Stimulated activated CD8-positive, alpha-beta memory T cell treated with anti-CD3 and anti-CD28 coated beads, Interleukin-7, amount 100 ng/mL, for 24 hours (primary cell): ENCODE data around the gene ZFP28.

Experiments
- DNase-seq: peaks from one replicate; pipeline ENCODE4 v3.0.0-alpha.2; 2020; ENCODE audit warnings: low read depth

Gene ZFP28

GRCh38 chr19:56538761-56539263 lies at the start of gene ZFP28:
Gene ZFP28 (plus strand): TSS chr19:56538948. CDS start chr19:56539019, 71 bp downstream.
- peak; percentile 48 for DNase-seq

DNA sequence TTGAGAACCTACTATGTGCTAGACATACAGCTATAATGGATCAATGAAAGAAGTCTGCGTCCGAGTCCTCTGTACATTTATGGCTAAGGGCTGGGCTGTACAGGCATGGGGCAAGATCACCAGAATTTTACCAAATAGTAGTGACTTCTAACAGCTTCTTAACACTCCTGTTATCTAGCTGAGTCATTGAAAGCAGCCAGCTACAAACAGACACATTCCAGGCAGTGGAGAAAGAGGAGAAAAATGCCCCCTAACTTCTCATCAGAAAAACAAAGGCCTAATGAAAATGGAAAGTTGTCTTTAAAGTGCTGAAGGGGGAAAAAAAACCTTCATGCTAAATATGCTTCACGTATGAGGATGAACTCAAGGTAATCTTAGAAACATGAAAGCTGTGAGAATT lies 47.3 kb upstream of the ZFP28 start:
- no peak for DNase-seq

DNA sequence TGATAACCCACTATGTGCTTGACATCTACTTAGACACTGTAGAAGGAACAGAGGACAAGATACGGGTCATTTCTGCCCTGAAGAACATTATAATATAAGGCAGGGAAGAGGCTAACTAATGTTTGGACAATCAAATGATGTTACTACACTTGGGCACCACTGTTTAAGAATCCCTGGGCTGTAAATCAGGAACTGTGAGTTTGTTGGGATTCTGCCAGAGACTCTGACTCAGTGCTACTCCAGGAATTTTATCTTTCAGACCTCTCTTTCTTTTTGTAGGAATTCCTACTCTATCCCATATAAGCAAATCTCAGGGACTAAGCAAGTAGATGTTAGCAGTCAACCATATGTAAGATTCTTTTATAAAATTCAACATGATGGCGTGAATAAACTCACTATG lies 34.2 kb upstream of the ZFP28 start:
- DNase-seq = no peak

DNA sequence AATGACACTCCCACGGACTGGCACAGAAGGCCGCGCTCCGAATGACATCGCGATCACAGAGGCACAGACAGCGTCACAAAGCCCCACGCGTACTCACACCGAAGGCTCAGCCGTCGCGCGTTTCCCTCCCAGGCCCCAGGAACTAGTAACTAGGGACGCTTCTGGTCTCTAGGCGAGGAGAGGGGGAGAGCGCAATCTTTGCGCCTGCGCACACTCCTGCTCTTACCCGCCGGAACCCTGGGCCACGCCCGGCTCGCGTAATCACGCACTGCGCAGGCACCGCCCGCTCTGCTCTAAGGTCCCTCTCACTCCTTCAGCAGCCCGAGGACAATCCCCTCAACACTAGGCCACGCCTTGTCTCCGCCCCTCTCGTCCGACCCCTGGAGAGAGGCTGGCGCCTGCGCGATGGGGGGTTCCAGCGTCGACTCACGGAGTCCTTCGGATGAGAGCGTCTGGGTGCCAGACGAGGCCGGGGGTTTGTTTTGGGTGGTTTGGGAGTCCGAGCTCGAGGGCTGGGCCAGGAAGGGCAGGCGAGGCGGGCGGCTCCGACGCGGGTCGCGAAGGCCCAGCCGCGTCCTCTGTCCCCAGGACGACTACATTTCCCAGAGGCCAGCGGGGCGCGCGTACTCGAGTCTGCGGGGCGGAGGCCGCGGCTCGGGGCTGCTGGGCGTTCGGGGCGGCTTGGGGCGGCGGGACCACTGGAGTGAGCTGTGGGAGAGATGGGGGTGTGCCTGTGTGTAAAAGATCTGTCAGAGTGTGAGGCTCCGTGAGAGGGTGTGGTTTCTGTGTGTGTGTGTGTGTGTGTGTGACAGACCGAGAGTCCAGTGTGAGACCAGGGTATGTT lies 31.1 kb upstream of the ZFP28 start, which contains the start of gene ZNF471:
TSS of gene ZNF471 (plus strand) at position 410 of the 844 bp plus-strand sequence. CDS start 3,717 bp downstream, outside the sequence.
- peak; percentile 61 for DNase-seq

GRCh38 chr19:56508290-56508778 lies 30.4 kb upstream of the ZFP28 start:
- DNase-seq = no peak

GRCh38 chr19:56525214-56525860 lies 13.4 kb upstream of the ZFP28 start:
- no peak for DNase-seq

DNA sequence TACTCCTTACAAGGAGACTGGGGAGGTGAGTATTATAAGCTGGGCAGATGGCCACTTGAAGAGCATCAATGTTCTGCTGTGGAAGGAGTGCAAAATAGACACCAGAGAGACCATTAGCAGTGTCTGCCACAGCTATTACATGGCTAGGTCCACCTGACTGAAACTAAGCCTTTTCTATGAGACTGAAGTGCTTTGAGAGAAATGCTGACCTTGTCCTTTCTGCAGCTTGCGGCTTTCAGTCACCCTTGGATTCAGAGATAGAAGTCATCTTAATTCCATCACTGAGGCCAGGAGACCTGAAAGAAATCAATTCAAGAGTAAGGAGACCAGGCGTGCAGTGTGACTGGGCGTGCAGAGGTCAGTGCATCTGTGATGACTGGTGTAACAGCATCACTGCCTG lies 1.3 kb upstream of the ZFP28 start:
- no peak for DNase-seq

- DNase-seq = peak; percentile 81
Measured at GRCh38 chr19:56538254-56538760, 441 bp upstream of the ZFP28 start.

DNA sequence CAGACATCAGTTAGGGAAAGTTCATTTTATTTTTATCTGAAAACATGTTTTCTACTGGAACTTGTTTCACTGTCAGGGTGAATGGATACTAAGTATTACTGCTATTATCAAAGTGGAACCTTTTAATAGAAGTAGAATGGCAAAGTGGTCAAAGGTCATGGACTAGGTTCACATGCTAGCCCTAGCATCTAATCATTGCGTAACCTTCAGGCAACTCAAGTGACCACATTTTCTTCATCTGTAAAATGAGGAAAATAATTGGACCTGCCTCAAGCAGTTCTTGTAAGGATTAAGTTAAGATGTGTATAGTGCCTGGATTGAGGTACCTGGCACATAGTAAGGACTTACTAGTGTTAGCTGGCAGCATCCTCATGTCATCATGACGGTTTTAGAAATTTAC lies 5.0 kb downstream of the ZFP28 start:
- DNase-seq = no peak

DNA sequence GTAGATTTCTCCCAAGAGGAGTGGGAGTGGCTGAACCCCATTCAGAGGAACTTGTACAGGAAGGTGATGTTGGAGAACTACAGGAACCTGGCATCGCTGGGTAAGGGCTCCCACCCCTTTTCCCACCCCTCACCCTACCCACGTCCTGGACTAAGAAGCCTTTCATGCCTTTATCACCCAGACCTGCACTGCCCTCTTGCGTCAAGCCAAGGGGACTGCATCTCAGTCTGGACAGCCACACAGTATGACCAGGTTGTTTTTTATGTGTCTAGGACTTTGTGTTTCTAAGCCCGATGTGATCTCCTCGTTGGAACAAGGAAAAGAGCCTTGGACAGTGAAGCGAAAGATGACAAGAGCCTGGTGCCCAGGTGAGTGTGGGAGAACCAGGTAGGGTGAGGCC lies 8.8 kb downstream of the ZFP28 start:
- DNase-seq = no peak

DNA sequence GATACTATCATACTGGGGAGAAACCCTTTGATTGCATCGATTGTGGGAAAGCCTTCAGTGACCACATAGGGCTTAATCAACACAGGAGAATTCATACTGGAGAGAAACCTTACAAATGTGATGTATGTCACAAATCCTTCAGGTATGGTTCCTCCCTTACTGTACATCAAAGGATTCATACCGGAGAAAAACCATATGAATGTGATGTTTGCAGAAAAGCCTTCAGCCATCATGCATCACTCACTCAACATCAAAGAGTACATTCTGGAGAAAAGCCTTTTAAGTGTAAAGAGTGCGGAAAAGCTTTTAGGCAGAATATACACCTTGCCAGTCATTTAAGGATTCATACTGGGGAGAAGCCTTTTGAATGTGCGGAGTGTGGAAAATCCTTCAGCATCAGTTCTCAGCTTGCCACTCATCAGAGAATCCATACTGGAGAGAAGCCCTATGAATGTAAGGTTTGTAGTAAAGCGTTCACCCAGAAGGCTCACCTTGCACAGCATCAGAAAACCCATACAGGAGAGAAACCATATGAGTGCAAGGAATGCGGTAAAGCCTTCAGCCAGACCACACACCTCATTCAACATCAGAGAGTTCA lies 15.6 kb downstream of the ZFP28 start:
- DNase-seq = no peak

DNA sequence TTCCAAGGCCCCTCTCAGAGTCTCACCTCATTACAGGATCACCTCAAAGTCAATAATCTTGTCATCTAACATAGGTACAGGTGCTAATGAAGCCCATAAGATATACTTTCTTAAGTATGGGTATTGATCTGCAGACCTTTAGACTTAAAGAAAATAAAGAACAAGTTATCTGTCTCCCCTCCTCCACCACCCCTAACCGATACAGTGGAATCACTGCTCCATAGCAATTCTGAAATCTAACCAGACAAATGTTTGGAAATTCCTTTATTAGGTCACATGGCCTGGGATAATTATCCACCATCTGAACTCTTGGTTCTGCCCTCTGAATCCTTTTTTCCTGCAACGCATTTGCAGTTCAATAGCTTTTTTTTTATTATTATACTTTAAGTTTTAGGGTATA lies 24.0 kb downstream of the ZFP28 start:
- DNase-seq = no peak

DNA sequence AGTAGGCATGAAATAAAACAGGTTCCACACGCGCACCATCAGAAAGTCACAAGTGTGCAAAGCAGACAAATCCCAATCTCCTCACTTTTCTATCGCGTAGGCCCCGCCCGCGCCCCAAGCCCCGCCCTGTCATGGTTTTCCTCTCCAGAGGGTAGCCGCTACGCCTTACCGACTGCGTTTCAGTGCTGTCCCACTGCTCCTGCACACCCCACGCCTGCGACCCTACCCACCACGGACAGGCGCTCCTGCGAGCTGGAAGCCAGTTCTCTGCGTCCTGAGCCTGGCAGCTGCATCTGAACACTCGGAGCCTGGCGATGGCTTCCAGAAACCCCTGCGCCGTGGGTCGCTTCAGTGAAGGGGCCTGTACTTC lies 28.1 kb downstream of the ZFP28 start:
- peak; percentile 8 for DNase-seq

DNA sequence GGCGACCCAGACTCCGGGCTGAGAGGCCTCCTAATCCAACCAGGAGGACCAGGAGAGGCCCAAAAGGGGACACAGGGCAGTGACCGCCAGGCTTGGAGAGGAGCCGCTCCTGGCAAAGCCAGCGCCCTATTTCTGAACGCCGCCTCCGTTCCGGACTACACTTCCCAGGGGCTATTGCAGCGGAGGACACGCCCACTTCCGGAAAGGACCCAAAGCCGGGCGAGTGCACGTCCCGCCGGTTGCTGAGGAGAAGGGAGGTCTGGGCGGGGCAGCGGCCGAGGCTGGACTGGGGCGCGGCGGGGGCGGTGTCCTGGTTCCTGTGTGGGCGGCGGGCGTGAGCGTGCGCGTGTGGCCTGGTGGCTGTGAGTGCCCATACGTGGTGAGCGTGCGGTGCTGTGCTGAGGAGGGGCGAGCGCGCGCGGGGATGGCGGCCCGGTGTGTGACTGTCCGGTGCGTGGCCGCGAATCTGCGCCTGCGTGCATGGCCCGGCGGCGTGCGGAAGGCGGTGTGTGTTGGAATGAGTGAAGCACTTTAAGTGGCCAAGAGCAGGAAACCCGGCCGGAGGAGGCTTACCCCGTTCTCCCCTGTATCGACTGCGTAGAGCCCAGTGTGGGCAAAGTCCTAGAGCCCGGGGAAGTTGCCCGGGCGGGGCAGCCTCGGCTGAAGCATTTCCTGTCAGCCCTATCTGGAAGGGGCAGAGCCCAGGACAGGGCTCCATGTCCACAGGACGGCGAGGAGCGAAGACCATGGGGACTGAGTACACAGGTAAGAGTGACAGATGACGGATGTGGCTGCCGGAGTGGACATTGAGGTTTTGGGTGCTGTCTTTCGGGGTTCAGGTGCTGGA lies 28.7 kb downstream of the ZFP28 start, which contains the start of gene ZNF470:
TSS of gene ZNF470 (plus strand) at position 195 of the 847 bp plus-strand sequence. CDS start 2,844 bp downstream, outside the sequence.
- DNase-seq = peak; percentile 81

DNA sequence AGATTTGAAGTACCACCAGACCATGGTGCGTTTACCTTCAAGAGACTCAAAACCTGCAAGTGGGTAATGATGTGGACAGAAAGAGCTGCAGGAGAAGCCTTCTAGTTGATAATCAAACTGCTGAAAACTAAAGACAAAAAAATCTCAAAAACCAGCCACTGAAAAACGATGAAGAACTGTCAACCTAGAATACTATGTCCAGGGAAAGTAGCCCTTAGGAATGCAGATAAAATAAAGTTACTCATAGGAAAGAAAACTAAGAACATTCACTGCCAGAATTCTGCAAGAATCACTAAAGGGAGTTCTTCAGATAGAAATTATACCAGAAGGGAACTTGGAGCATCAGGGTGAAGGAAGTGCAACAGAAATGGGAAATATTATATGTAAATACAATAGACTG lies 33.8 kb downstream of the ZFP28 start:
- no peak for DNase-seq

DNA sequence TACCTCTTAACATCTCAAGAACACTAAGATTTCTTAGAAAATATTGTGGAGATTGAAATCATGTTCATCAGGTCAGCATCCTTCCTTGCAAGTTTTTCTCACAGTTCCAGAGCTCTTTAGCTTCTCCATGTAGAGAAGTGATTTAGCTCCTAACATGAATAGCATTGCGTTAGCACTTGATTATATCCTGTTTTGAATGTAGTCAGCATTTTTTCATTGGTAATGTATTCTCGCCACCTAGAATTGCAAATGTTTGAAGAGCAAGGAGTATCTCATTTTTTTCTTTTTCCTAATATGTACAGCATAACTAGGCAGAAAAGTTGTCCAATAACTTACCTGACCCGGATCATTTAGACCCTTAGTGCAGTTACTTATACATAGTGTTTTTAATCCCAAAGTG lies 35.2 kb downstream of the ZFP28 start:
- DNase-seq = no peak

DNA sequence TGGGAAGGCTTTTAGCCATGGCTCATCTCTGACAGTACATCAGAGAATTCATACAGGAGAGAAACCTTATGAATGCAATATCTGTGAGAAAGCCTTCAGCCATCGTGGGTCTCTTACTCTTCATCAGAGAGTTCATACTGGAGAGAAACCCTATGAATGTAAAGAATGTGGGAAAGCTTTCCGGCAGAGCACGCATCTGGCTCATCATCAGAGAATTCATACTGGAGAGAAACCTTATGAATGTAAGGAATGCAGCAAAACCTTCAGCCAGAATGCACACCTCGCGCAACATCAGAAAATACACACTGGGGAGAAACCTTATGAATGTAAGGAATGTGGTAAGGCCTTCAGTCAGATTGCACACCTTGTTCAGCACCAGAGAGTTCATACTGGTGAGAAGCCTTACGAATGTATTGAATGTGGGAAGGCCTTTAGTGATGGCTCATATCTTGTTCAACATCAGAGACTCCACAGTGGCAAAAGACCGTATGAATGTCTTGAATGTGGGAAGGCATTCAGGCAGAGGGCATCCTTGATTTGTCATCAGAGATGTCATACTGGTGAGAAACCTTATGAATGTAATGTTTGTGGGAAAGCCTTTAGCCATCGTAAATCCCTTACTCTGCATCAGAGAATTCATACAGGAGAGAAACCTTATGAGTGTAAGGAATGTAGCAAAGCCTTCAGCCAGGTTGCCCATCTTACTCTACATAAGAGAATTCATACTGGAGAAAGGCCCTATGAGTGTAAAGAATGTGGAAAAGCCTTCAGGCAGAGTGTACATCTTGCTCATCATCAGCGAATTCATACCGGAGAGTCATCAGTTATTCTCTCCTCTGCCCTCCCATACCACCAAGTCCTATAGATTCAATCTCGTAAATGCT lies 39.2 kb downstream of the ZFP28 start:
- DNase-seq = no peak

GRCh38 chr19:56594446-56594782 lies 55.7 kb downstream of the ZFP28 start:
- no peak for DNase-seq

GRCh38 chr19:56594783-56595547 lies 56.2 kb downstream of the ZFP28 start, which contains the start of gene ZNF71:
Gene ZNF71 (plus strand): TSS chr19:56595302. CDS start chr19:56601559, 6,257 bp downstream.
- DNase-seq = peak; percentile 81

GRCh38 chr19:56595548-56595899 lies 56.8 kb downstream of the ZFP28 start:
- DNase-seq = no peak
